Activated gamma-delta T cell treated with anti-CD3 and anti-CD28 coated beads, Interleukin-2, amount 50 U/mL, for 16 hours (primary cell): ENCODE measurements around the gene DUS2.

Experiments used
- DNase-seq: peaks from one replicate; pipeline ENCODE4 v3.0.0-alpha.2; 2020; ENCODE audit warnings: low read depth

Gene DUS2

GRCh38 chr16:68077866-68078700, 55.0 kb downstream of the DUS2 start:
- no peak for DNase-seq

- DNase-seq: no peak
Measured at GRCh38 chr16:68078701-68079375, 55.8 kb downstream of the DUS2 start.

GRCh38 chr16:68079376-68079625, 56.2 kb downstream of the DUS2 start:
- DNase-seq: no peak

- DNase-seq: peak; percentile 75
Measured at GRCh38 chr16:68079626-68080344, 56.7 kb downstream of the DUS2 start.

GRCh38 chr16:68081861-68082628, 59.0 kb downstream of the DUS2 start:
- no peak for DNase-seq

- DNase-seq: no peak
Measured at GRCh38 chr16:68082629-68083238, 59.6 kb downstream of the DUS2 start.

GRCh38 chr16:68083239-68083781, 60.2 kb downstream of the DUS2 start:
- DNase-seq: no peak

- DNase-seq: no peak
Measured at GRCh38 chr16:68083861-68084503, 60.9 kb downstream of the DUS2 start.

- peak; percentile 75 for DNase-seq
Measured at GRCh38 chr16:68084504-68085258, 61.6 kb downstream of the DUS2 start.

- DNase-seq: peak; percentile 99
Measured at GRCh38 chr16:68085259-68086071, 62.4 kb downstream of the DUS2 start, which contains the start of gene NFATC3. Gene NFATC3, plus strand, starts transcription at chr16:68085370. Its CDS starts 312 bp downstream, at chr16:68085682.

- DNase-seq: no peak
Measured at GRCh38 chr16:68086336-68086841, 63.3 kb downstream of the DUS2 start.

- DNase-seq: no peak
Measured at GRCh38 chr16:68086860-68087268, 63.8 kb downstream of the DUS2 start.

- DNase-seq: no peak
Measured at GRCh38 chr16:68087688-68088087, 64.6 kb downstream of the DUS2 start.

GRCh38 chr16:68088130-68088972, 65.3 kb downstream of the DUS2 start:
- no peak for DNase-seq

GRCh38 chr16:68089067-68089466, 66.0 kb downstream of the DUS2 start:
- no peak for DNase-seq

- DNase-seq: no peak
Measured at GRCh38 chr16:68090130-68090529, 67.0 kb downstream of the DUS2 start.

- no peak for DNase-seq
Measured at GRCh38 chr16:68090533-68090932, 67.4 kb downstream of the DUS2 start.
